ENCODE measurements around the gene SLC22A13. TPM values are rescaled to one million over a fixed set of nuclear protein-coding genes. Genes with fewer than 3 reads are reported as not detected.

SLC22A13 gene
- 0.07 to 0.09 TPM (median 0.08 TPM) in 4 of 5 replicates, not detected in the other for total RNA-seq (2022; extraction: Qiagen RNA extraction)

DNA sequence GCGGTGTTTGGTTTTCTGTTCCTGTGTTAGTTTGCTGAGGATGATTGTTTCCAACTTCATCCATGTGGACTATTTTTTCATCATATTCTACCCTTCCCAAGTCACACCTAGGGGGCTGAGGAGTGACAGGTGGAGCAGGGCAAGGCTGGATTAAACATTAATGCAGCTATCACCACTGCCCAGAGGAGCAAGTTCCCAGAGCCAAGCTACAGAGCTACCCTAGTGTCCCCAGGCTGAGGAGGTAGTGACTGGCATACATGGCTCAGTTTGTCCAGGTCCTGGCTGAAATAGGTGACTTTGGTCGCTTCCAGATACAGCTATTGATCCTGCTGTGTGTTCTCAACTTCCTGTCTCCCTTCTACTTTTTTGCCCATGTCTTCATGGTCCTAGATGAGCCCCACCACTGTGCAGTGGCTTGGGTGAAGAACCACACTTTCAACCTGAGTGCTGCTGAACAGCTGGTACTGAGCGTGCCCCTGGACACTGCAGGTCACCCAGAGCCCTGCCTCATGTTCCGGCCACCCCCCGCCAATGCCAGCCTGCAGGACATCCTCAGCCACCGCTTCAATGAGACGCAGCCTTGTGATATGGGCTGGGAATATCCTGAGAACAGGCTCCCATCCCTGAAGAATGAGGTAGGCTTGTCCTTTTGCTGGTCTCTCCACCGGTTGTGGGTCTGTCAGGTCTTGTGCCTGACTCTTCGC is at the start of gene SLC22A13:
TSS of gene SLC22A13 (plus strand) at position 209 of the 704 bp plus-strand sequence. CDS start at position 258, 49 bp downstream.

DNA sequence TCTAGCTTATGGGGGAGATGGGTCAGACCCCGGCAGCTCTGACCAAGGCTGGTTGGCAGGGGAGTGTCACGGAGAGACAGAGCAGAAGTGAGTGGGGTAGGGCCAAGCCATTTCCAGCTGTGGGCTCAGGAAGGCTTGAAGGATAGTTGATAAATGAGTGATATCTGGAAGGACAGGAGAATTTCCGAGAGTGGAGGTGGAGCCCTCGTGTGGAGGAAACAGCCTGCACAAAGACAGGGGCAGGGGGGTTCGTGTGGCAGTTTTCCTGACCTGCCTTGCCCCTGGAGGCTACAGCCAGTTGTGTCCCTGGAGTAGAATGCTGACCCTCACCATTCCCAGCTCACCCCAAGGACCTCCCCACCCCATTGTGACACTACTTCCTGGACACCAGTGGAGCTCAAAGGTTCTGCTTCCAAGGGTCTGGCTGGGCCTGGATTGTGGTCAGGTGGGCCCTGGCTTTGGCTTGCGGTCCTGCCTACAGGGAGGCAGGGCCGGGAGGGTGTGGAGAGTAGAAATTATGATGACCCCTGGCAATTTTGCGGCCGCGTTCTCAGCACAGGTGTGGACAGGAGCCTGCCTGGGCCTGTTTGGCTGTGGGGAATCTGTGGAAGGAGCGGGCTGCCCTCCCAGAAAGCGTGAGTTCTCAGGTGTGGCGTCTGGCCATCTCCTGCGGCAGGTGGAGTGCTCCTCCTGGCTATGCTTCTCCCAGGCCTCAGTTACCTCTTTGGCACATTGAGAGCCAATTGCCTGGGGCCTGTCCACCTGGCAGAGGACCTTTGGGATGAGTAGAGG is 16.5 kb downstream of the SLC22A13 start, which contains the start of gene SLC22A14:
TSS of gene SLC22A14 (plus strand) at position 400 of the 792 bp plus-strand sequence. CDS start 23,733 bp downstream, outside the sequence.

Other genes with a start within 250 kb of the SLC22A13 start
- 3.3 to 3.9 TPM (median 3.5 TPM) in 5 replicates for gene PLCD1, start 236.2 kb upstream of the SLC22A13 start, total RNA-seq (2022; extraction: Qiagen RNA extraction)
- gene DLEC1, start 226.6 kb upstream of the SLC22A13 start, total RNA-seq (2022; extraction: Qiagen RNA extraction): 0.04 to 0.05 TPM in 2 of 5 replicates, not detected in the others
- gene ACAA1, start 128.7 kb upstream of the SLC22A13 start, total RNA-seq (2022; extraction: Qiagen RNA extraction): 39.9 to 49.3 TPM (median 46.2 TPM) in 5 replicates
- gene MYD88, start 127.2 kb upstream of the SLC22A13 start, total RNA-seq (2022; extraction: Qiagen RNA extraction): 21.0 to 24.3 TPM (median 23.3 TPM) in 5 replicates
- gene OXSR1, start 100.3 kb upstream of the SLC22A13 start, total RNA-seq (2022; extraction: Qiagen RNA extraction): 29.8 to 42.1 TPM (median 39.2 TPM) in 5 replicates
- 0.04 to 0.14 TPM (median 0.08 TPM) in 4 of 5 replicates, not detected in the other for gene SLC22A14, start 16.5 kb downstream of the SLC22A13 start, total RNA-seq (2022; extraction: Qiagen RNA extraction)
- 2.8 to 5.1 TPM (median 4.3 TPM) in 5 replicates for gene XYLB, start 81.0 kb downstream of the SLC22A13 start, total RNA-seq (2022; extraction: Qiagen RNA extraction)
- gene ACVR2B, start 188.1 kb downstream of the SLC22A13 start, total RNA-seq (2022; extraction: Qiagen RNA extraction): 1.4 to 3.4 TPM (median 2.8 TPM) in 5 replicates
- gene EXOG, start 230.5 kb downstream of the SLC22A13 start, total RNA-seq (2022; extraction: Qiagen RNA extraction): 8.6 to 19.3 TPM (median 10.4 TPM) in 5 replicates